Psoas muscle (tissue), 8 donors: ENCODE data around the gene MED12. TPM values are rescaled to one million over a fixed set of nuclear protein-coding genes. Genes with fewer than 3 reads are reported as not detected.

Experiments
- ATAC-seq, 4 donors: fragments of 200-7000 bp; cut with Tn5 transposase; one replicate each; pipeline ENCODE4 v1.9.1; 2020; ENCODE audit warnings: moderate library complexity in 3 of 4, mild to moderate bottlenecking in 2 of 4
- DNase-seq, 2 donors: peaks; one replicate each; pipeline ENCODE4 v3.0.0-alpha.2; 2020
- H3K27ac ChIP-seq: fragments of 200-600 bp; one replicate; pipeline ENCODE4 v1.8.0; 2022
- H3K27me3 ChIP-seq, 3 donors: fragments of 200-600 bp in 1 of 3; one replicate each; pipeline versions ENCODE4 v1.6.1 to v1.8.0; 2013 to 2022; ENCODE audit warnings: low read length in 2 of 3, mild to moderate bottlenecking in 2 of 3, moderate library complexity in 1 of 3; ENCODE audit not compliant: insufficient read depth in 3 of 3
- H3K36me3 ChIP-seq, 2 donors: fragments of 200-600 bp in 1 of 2; one replicate each; pipeline versions ENCODE4 v1.6.1 to v1.8.0; 2013 to 2022; ENCODE audit warnings: low read depth in 1 of 2, mild to moderate bottlenecking in 1 of 2, moderate library complexity in 1 of 2; ENCODE audit not compliant: insufficient read depth in 1 of 2
- H3K4me1 ChIP-seq: fragments of 200-600 bp; one replicate; pipeline ENCODE4 v1.8.0; 2022
- H3K4me3 ChIP-seq: fragments of 200-600 bp; one replicate; pipeline ENCODE4 v1.8.0; 2022; ENCODE audit warnings: mild to moderate bottlenecking
- H3K9me3 ChIP-seq: fragments of 200-600 bp; one replicate; pipeline ENCODE4 v1.8.0; 2022
- WGBS, 3 donors: extraction: QIAGEN DNeasy Blood & Tissue Kit; methylation state at CpG; one replicate each; pipeline versions ENCODE4 v1.1.6 to v1.1.7; 2013; 5-methylcytosine and 5-hydroxymethylcytosine counted together
- intact Hi-C, 2 donors: fragments of 100-400 bp; cut with DNase I; formaldehyde crosslinking; loops; one replicate each; pipeline versions ENCODE4 v1.11.0 to v1.14.2; 2022
- polyA plus RNA-seq, 3 donors: library from polyadenylated mRNA; stranded (reverse); fragments of 200-250 nt; gene quantifications; one replicate each; pipeline ENCODE4 v1.2.3, GENCODE V29; 2013
- total RNA-seq, 4 donors: library from RNA; stranded (reverse); fragmentation: NEBNext Ultra II Directional in 2 of 4; extraction: Animal tissue kit (Norgen Biotek cat#: 25700) in 2 of 4; gene quantifications; one replicate each; pipeline versions ENCODE4 v1.2.1 to v1.2.4, GENCODE V29; 2021 to 2023
- TF ChIP-seq, protein P1 (sequence below): fragments of 200-600 bp; IDR thresholded peaks from one replicate; pipeline ENCODE4 v1.8.0; 2022; ENCODE audit warnings: antibody characterized with exemption
- donor health status: healthy with polysubstance abuse.
- donor health status: DM: no; HTN: no; CAD: no; lungs with moderate emphysema.
- donor health status: Bipolar disorder and iron deficiency.
- donor health status: healthy.
- donor health status: DM: yes; HTN: yes; CAD: no.
- donor health status: DM: no; HTN: no; CAD: no.
- donor health status: DM: no; HTN: no; CAD: no.
- donor health status: DM: yes; HTN: yes; CAD: no.

Gene MED12
- total and polyA plus RNA-seq, 7 donors, result 7.1 to 24.8 (median 20.7) TPM

- Histone ChIP-seq H3K4me1 (no peaks in the 10 kb centered on the region), H3K27ac (no peak overlapping the region), H3K4me3 (no peak overlapping the region), H3K27me3 (peaks cover 0 to 6% (median 0%) of the 10 kb centered on the region in 3 donors), H3K9me3 (no peaks in the 10 kb centered on the region), H3K36me3 (no peaks in the 10 kb centered on the region)
- WGBS, 3 donors, result 69 to 94% (median 92%) methylated on average over 2 to 4 of the region's 4 CpGs
- ATAC-seq (no peak), DNase-seq (no peak)
- TF ChIP-seq, protein P1, sequence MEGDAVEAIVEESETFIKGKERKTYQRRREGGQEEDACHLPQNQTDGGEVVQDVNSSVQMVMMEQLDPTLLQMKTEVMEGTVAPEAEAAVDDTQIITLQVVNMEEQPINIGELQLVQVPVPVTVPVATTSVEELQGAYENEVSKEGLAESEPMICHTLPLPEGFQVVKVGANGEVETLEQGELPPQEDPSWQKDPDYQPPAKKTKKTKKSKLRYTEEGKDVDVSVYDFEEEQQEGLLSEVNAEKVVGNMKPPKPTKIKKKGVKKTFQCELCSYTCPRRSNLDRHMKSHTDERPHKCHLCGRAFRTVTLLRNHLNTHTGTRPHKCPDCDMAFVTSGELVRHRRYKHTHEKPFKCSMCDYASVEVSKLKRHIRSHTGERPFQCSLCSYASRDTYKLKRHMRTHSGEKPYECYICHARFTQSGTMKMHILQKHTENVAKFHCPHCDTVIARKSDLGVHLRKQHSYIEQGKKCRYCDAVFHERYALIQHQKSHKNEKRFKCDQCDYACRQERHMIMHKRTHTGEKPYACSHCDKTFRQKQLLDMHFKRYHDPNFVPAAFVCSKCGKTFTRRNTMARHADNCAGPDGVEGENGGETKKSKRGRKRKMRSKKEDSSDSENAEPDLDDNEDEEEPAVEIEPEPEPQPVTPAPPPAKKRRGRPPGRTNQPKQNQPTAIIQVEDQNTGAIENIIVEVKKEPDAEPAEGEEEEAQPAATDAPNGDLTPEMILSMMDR, result no peak
- intact Hi-C loops, result no loop called here
Measured at GRCh38 chrX:71082822-71083221, 35.6 kb upstream of the MED12 start.

DNA sequence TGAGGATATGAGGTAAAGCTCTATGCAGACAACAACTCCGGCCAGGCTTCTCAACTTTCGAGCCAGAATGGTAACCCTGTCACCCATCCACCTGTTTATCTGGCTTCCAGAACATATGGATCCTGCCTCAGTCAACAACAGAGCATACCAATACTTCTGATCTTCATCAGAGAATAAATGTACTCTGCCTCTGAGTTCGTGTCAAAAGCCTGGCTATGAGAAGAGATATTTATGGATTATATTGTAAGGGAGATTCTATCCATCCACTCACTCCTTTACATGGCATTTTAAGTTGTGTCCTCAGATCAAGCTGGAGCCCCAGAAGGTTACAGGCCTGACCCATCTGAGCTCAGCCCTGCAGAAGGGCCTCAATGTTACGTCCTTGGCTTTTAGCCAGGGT, 32.5 kb upstream of the MED12 start:
- Histone ChIP-seq H3K27me3 (peaks cover 0 to 6% (median 0%) of the 10 kb centered on the region in 3 donors), H3K4me3 (no peak overlapping the region), H3K9me3 (no peaks in the 10 kb centered on the region), H3K27ac (no peak overlapping the region), H3K36me3 (no peaks in the 10 kb centered on the region), H3K4me1 (no peaks in the 10 kb centered on the region)
- TF ChIP-seq, protein P1, result no peak
- ATAC-seq (no peak), DNase-seq (no peak)
- WGBS, 3 donors, result 37 to 55% (median 53%) methylated on average over 4 of the region's 4 CpGs
- intact Hi-C loops, result no loop called here

- Histone ChIP-seq H3K36me3 (no peaks in the 10 kb centered on the region), H3K4me3 (no peak overlapping the region), H3K27me3 (peaks cover 0 to under 1% (median 0%) of the 10 kb centered on the region in 3 donors), H3K9me3 (no peaks in the 10 kb centered on the region), H3K4me1 (no peaks in the 10 kb centered on the region), H3K27ac (no peak overlapping the region)
- WGBS, 3 donors, result 62 to 89% (median 85%) methylated on average over 5 of the region's 5 CpGs
- no peak for ATAC-seq
- no peak for DNase-seq
- TF ChIP-seq, protein P1, result no peak
- intact Hi-C loops, result no loop called here
Measured at GRCh38 chrX:71091263-71091662, 27.1 kb upstream of the MED12 start.

GRCh38 chrX:71095033-71095432, 23.4 kb upstream of the MED12 start:
- H3K27me3 ChIP-seq, result peaks cover 0 to 9% (median 0%) of the 10 kb centered on the region in 3 donors
- 21 to 35% (median 34%) methylated on average over 4 to 6 of the region's 6 CpGs for WGBS, 3 donors
- ATAC-seq, result peak in 1 of 4 donors; percentile 6
- no peak for DNase-seq
- peak overlapping the region; percentile 72 for H3K27ac ChIP-seq
- no peaks in the 10 kb centered on the region for H3K4me1 ChIP-seq
- H3K36me3 ChIP-seq, result no peaks in the 10 kb centered on the region
- H3K4me3 ChIP-seq, result peak overlapping the region; percentile 75
- no peaks in the 10 kb centered on the region for H3K9me3 ChIP-seq
- TF ChIP-seq, protein P1, result no peak
- intact Hi-C loops, result no loop called here

- Histone ChIP-seq H3K9me3 (no peaks in the 10 kb centered on the region), H3K4me3 (peak within 1 kb of the TSS; percentile 75), H3K27ac (peak within 1 kb of the TSS; percentile 72), H3K27me3 (peaks cover 0 to 11% (median 0%) of the 10 kb centered on the region in 3 donors), H3K4me1 (no peaks in the 10 kb centered on the region), H3K36me3 (no peaks in the 10 kb centered on the region)
- DNase-seq (peak; percentile 89 to 95), ATAC-seq (peak; percentile 95 to 98 (median 97))
- TF ChIP-seq, protein P1, result no peak
- intact Hi-C loops, result no loop called here
- WGBS, 3 donors, result 0 to 9% (median 1%) methylated on average over 19 to 29 of the region's 29 CpGs
Measured at GRCh38 chrX:71095555-71095980, 22.8 kb upstream of the MED12 start, which contains the start of gene FOXO4. Gene FOXO4 (plus strand): TSS chrX:71095851. CDS start chrX:71096529, 678 bp downstream.
